IPS DF 4.7 (cell line): ENCODE measurements around the gene TMEM240.
"Not testable (repeated sequence)": the region's sequence is repeated elsewhere in the genome, so short reads cannot be mapped to it uniquely, and the experiment has no call there.

Experiments used
- DNase-seq: peaks from one replicate; pipeline ENCODE4 v3.0.0-alpha.2; 2013; ENCODE audit warnings: low spot score; ENCODE audit errors: extremely low read depth

The TMEM240 gene

GRCh38 chr1:1495461-1495975 is 44.9 kb downstream of the TMEM240 start:
- not testable (repeated sequence) for DNase-seq

GRCh38 chr1:1494311-1494710 is 46.1 kb downstream of the TMEM240 start:
- not testable (repeated sequence) for DNase-seq

GRCh38 chr1:1491601-1492000 is 48.8 kb downstream of the TMEM240 start:
- DNase-seq = no peak

- no peak for DNase-seq
Measured at GRCh38 chr1:1490633-1491230, 49.7 kb downstream of the TMEM240 start.

GRCh38 chr1:1489861-1490260 is 50.6 kb downstream of the TMEM240 start:
- no peak for DNase-seq

GRCh38 chr1:1489231-1489630 is 51.2 kb downstream of the TMEM240 start:
- no peak for DNase-seq

- DNase-seq = no peak
Measured at GRCh38 chr1:1487701-1488100, 52.7 kb downstream of the TMEM240 start.

GRCh38 chr1:1485755-1486317 is 54.6 kb downstream of the TMEM240 start:
- DNase-seq = not testable (repeated sequence)

- DNase-seq = not testable (repeated sequence)
Measured at GRCh38 chr1:1484976-1485750, 55.3 kb downstream of the TMEM240 start.
